Fibroblast of villous mesenchyme (primary cell): ENCODE results near the gene PDE4D. TPM values are rescaled to one million over a fixed set of nuclear protein-coding genes. Genes with fewer than 3 reads are reported as not detected.

Source experiments
- DNase-seq: peaks from one replicate; pipeline ENCODE4 v3.0.0-alpha.2; 2010; ENCODE audit warnings: low read depth
- H3K4me3 ChIP-seq: 2 replicates; pipeline ENCODE4 v1.5.1; 2011; ENCODE audit warnings: low read depth, mild to moderate bottlenecking, low read length
- total RNA-seq: library from RNA; depleted of rRNA; stranded (reverse); fragments of >200 nt; gene quantifications from 2 replicates; pipeline ENCODE4 v1.2.3, GENCODE V29; 2012
- TF ChIP-seq, protein P1 (sequence below): IDR thresholded peaks from 2 replicates; pipeline ENCODE4 v1.5.1; 2012; ENCODE audit warnings: low read depth, mild to moderate bottlenecking, low read length; ENCODE audit not compliant: insufficient read depth

The PDE4D gene
- total RNA-seq, 1 donor, result 6.0 TPM

- TF ChIP-seq, protein P1, sequence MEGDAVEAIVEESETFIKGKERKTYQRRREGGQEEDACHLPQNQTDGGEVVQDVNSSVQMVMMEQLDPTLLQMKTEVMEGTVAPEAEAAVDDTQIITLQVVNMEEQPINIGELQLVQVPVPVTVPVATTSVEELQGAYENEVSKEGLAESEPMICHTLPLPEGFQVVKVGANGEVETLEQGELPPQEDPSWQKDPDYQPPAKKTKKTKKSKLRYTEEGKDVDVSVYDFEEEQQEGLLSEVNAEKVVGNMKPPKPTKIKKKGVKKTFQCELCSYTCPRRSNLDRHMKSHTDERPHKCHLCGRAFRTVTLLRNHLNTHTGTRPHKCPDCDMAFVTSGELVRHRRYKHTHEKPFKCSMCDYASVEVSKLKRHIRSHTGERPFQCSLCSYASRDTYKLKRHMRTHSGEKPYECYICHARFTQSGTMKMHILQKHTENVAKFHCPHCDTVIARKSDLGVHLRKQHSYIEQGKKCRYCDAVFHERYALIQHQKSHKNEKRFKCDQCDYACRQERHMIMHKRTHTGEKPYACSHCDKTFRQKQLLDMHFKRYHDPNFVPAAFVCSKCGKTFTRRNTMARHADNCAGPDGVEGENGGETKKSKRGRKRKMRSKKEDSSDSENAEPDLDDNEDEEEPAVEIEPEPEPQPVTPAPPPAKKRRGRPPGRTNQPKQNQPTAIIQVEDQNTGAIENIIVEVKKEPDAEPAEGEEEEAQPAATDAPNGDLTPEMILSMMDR, result no peak
- H3K4me3 ChIP-seq, result no peak overlapping the region
- no peak for DNase-seq
These were observed 545.3 kb downstream of the PDE4D start for GRCh38 chr5:59348189-59348588.

GRCh38 chr5:59346982-59347381 lies 546.5 kb downstream of the PDE4D start:
- peak; percentile 48 for DNase-seq
- TF ChIP-seq, protein P1, result no peak
- H3K4me3 ChIP-seq, result no peak overlapping the region

DNA sequence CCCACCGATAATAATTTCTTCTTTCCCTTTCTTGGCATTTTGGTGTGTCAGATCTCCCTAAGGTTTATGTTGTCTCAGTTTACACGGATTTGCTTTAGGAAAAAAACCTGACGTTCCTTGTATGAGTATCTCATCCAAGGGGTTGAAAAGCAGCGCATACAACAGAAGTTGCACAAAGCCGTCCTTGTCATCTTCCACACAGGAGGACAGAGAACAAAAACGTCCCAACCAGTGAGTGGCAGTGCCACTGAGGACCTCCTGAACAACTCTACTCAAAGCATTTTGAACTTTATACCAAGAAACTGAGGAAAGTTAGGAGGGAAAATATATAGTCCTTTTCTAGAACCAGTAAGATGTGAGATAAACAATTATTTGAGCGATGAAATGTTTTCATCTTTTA lies 547.0 kb downstream of the PDE4D start:
- no peak overlapping the region for H3K4me3 ChIP-seq
- no peak for DNase-seq
- TF ChIP-seq, protein P1, result no peak

DNA sequence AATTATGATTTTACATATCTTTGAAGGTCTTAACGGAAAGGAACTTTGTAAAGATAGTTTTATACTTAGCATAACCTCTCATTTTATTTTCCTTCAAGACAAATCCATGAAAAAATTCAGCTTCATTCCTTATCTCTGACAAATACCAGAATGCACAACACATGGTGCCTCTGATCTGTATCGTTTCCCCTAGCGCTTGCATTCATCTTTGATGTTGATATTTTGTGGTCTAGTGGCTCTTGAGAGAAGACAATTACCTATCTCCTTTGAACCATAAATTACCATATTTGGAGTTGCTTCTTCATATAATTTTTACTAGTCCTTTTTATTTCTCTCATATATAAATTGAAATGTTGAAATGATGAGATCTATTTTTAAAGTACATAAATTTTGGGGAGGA lies 551.3 kb downstream of the PDE4D start:
- TF ChIP-seq, protein P1, result no peak
- peak; percentile 60 for DNase-seq

GRCh38 chr5:59341760-59342159 lies 551.8 kb downstream of the PDE4D start:
- no peak overlapping the region for H3K4me3 ChIP-seq
- no peak for DNase-seq
- TF ChIP-seq, protein P1, result no peak

More for the DNA sequence above, 551.3 kb downstream of the PDE4D start:
- no peak overlapping the region for H3K4me3 ChIP-seq

DNA sequence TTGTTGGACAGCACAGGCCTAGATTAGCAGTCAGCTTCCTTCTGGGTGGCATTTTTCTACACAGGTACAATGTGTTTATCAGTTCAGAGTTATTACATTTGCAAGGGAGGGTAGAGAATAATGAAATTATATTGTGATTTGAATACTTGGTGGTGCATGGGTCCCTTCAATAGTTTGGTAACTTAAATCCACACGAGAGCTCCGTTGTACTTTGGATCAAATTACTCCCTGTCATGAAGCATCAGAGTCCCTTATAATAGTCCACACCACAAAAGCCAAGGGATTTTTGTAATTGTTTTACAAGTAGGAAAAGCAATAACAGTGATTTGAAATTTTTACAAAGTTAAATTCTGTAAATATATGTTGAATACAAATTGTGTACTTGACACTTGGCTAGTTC lies 552.4 kb downstream of the PDE4D start:
- H3K4me3 ChIP-seq, result no peak overlapping the region
- TF ChIP-seq, protein P1, result no peak
- no peak for DNase-seq

GRCh38 chr5:59340637-59341036 lies 552.9 kb downstream of the PDE4D start:
- TF ChIP-seq, protein P1, result no peak
- no peak for DNase-seq
- no peak overlapping the region for H3K4me3 ChIP-seq
